ENCODE results near the gene PRKN. TPM values are rescaled to one million over a fixed set of nuclear protein-coding genes. Genes with fewer than 3 reads are reported as not detected.

The PRKN gene
- total and polyA plus RNA-seq, 9 of the 15 experiments (the other 6 are each of a cell fraction or from before 2014, with no cell fraction given): 0.03 to 0.96 (median 0.15) TPM; not detected in 2

GRCh38 chr6:162078126-162078525 is 649.4 kb downstream of the PRKN start:
- Histone ChIP-seq H3K27ac (ENCODE audit: extremely low read depth, low read depth, low read length) (no peak overlapping the region), H3K9ac (ENCODE audit: insufficient read depth in 1 of 2, low read depth in 2 of 2, low read length in 2 of 2) (no peak overlapping the region), H3K4me3 (no peak overlapping the region), H3K27me3 (ENCODE audit: control insufficient read depth in 2 of 2, insufficient read depth in 2 of 2, low read length in 2 of 2) (no peaks in the 10 kb centered on the region), H2AFZ (ENCODE audit: low read depth, low read length) (no peak overlapping the region), H3K9me3 (replicated peaks; ENCODE audit: control insufficient read depth, insufficient read depth, low read depth, low read length) (no peaks in the 10 kb centered on the region; the same call in 1 of the 2 replicates), H3K9me1 (ENCODE audit: control insufficient read depth, insufficient read depth, low read length) (no peaks in the 10 kb centered on the region), H3K36me3 (ENCODE audit: control insufficient read depth, insufficient read depth, low read length) (no peaks in the 10 kb centered on the region), H4K20me1 (replicated peaks; ENCODE audit: control insufficient read depth, insufficient read depth, low read length) (no peaks in the 10 kb centered on the region), H3K4me2 (ENCODE audit: insufficient read depth, low read length) (no peak overlapping the region), H3K4me1 (replicated peaks in 1 of 2; ENCODE audit: control insufficient read depth in 2 of 2, insufficient read depth in 2 of 2, low read length in 2 of 2) (no peaks in the 10 kb centered on the region), H3K79me2 (ENCODE audit: control insufficient read depth, insufficient read depth, low read length) (no peaks in the 10 kb centered on the region)
- in situ Hi-C loops (cut with MboI) (no loop called here), intact Hi-C loops (cut with micrococcal nuclease) (no loop called here)
- ChIA-PET POLR2A (no interaction called here), CTCF (ENCODE audit: low intra/inter-chr PET ratio) (no interaction called here)
- ATAC-seq (no peak), FAIRE-seq (no peak), DNase-seq (ENCODE audit: extremely low read depth in 1 of 4, low spot score in 3 of 4) (no peak)
- WGBS (ENCODE audit: insufficient coverage, low coverage, missing lambda C conversion rate): 0% methylated on average over 3 of the region's 3 CpGs
- no TSS peak for BruUV-seq (replicated peaks)
- no peak for TF ChIP-seq ZNF707 (CRISPR knock-in tag; conservative IDR thresholded peaks at IDR 0.05)
- TF ChIP-seq, protein P1, sequence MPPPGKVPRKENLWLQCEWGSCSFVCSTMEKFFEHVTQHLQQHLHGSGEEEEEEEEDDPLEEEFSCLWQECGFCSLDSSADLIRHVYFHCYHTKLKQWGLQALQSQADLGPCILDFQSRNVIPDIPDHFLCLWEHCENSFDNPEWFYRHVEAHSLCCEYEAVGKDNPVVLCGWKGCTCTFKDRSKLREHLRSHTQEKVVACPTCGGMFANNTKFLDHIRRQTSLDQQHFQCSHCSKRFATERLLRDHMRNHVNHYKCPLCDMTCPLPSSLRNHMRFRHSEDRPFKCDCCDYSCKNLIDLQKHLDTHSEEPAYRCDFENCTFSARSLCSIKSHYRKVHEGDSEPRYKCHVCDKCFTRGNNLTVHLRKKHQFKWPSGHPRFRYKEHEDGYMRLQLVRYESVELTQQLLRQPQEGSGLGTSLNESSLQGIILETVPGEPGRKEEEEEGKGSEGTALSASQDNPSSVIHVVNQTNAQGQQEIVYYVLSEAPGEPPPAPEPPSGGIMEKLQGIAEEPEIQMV (tag; conservative IDR thresholded peaks at IDR 0.05; ENCODE audit: low read depth): no peak
- no peak for TF ChIP-seq ZNF134 (CRISPR knock-in tag; conservative IDR thresholded peaks at IDR 0.05)
- TF ChIP-seq CHAMP1 (IDR thresholded peaks at IDR 0.05): no peak
- no peak for TF ChIP-seq ASH1L (IDR thresholded peaks at IDR 0.05; ENCODE audit: borderline replicate concordance, low read depth, partially characterized antibody)
- no peak for TF ChIP-seq LARP7 (IDR thresholded peaks at IDR 0.05)
- TF ChIP-seq ZNF57 (CRISPR knock-in tag; IDR thresholded peaks at IDR 0.05): no peak
- no peak for TF ChIP-seq CBX8 (IDR thresholded peaks at IDR 0.05; ENCODE audit: borderline replicate concordance, extremely low read depth, low read depth, low read length, poor library complexity, severe bottlenecking)
- TF ChIP-seq, protein P2, sequence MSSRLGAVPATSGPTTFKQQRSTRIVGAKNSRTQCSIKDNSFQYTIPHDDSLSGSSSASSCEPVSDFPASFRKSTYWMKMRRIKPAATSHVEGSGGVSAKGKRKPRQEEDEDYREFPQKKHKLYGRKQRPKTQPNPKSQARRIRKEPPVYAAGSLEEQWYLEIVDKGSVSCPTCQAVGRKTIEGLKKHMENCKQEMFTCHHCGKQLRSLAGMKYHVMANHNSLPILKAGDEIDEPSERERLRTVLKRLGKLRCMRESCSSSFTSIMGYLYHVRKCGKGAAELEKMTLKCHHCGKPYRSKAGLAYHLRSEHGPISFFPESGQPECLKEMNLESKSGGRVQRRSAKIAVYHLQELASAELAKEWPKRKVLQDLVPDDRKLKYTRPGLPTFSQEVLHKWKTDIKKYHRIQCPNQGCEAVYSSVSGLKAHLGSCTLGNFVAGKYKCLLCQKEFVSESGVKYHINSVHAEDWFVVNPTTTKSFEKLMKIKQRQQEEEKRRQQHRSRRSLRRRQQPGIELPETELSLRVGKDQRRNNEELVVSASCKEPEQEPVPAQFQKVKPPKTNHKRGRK (tag; IDR thresholded peaks at IDR 0.05): no peak
